CD14-positive monocyte (primary cell): ENCODE measurements around the gene PPEF1. TPM values are rescaled to one million over a fixed set of nuclear protein-coding genes. Genes with fewer than 3 reads are reported as not detected.
A peak's percentile ranks its signal among the peaks of the same experiment; 100 is the strongest.

Source experiments
- DNase-seq, 3 donors: peaks; one replicate each; pipeline ENCODE4 v3.0.0-alpha.2; 2011 to 2022
- H2AFZ ChIP-seq: 2 replicates; pipeline ENCODE4 v1.6.0; 2012; ENCODE audit warnings: mild to moderate bottlenecking, low read depth, low read length, inconsistent platforms; ENCODE audit not compliant: insufficient read depth, poor library complexity, severe bottlenecking
- H3K27ac ChIP-seq, 2 donors: 1 replicate in 1 of 2; 2 replicates in 1 of 2; pipeline ENCODE4 v1.5.1; 2012 to 2013; ENCODE audit warnings: low read length in 2 of 2, control low read depth in 1 of 2, inconsistent platforms in 1 of 2, low read depth in 1 of 2, mild to moderate bottlenecking in 1 of 2
- H3K27me3 ChIP-seq, 2 donors: one replicate each; pipeline versions ENCODE4 v1.6.0 to v1.6.1; 2011 to 2013; ENCODE audit warnings: low read length in 2 of 2; ENCODE audit not compliant: control insufficient read depth in 2 of 2, insufficient read depth in 2 of 2
- H3K36me3 ChIP-seq, 2 donors: replicated peaks in 1 of 2; 1 replicate in 1 of 2; 2 replicates in 1 of 2; pipeline versions ENCODE4 v1.5.1 to v1.6.1; 2012 to 2013; ENCODE audit warnings: low read length in 2 of 2, control low read depth in 1 of 2, inconsistent platforms in 1 of 2, mild to moderate bottlenecking in 1 of 2; ENCODE audit not compliant: insufficient read depth in 2 of 2, control insufficient read depth in 1 of 2
- H3K4me1 ChIP-seq, 2 donors: 1 replicate in 1 of 2; 2 replicates in 1 of 2; pipeline versions ENCODE4 v1.5.1 to v1.6.1; 2012 to 2013; ENCODE audit warnings: low read length in 2 of 2, control low read depth in 1 of 2, inconsistent platforms in 1 of 2, mild to moderate bottlenecking in 1 of 2, moderate library complexity in 1 of 2; ENCODE audit not compliant: insufficient read depth in 2 of 2, control insufficient read depth in 1 of 2
- H3K4me2 ChIP-seq: replicated peaks from 2 replicates; pipeline ENCODE3; 2012; ENCODE audit warnings: low read length, moderate library complexity, mild to moderate bottlenecking; ENCODE audit not compliant: poor library complexity, severe bottlenecking; ENCODE audit errors: extremely low read depth
- H3K4me3 ChIP-seq, 3 experiments: fragments of 200-600 bp in 1 of 3; sonication (generic) in 1 of 3; replicated peaks in 1 of 3; 1 replicate in 2 of 3; 2 replicates in 1 of 3; pipeline ENCODE4 v1.5.1; 2011 to 2013; ENCODE audit warnings: low read length in 3 of 3, mild to moderate bottlenecking in 3 of 3, control low read depth in 2 of 3, low read depth in 2 of 3, inconsistent platforms in 1 of 3, moderate library complexity in 1 of 3
- H3K79me2 ChIP-seq: 2 replicates; pipeline ENCODE4 v1.6.0; 2012; ENCODE audit warnings: mild to moderate bottlenecking, control low read depth, inconsistent platforms, low read length, moderate library complexity; ENCODE audit not compliant: insufficient read depth
- H3K9ac ChIP-seq: 2 replicates; pipeline ENCODE4 v1.6.0; 2017; ENCODE audit warnings: low read length, mild to moderate bottlenecking; ENCODE audit not compliant: insufficient read depth, poor library complexity, severe bottlenecking
- H3K9me3 ChIP-seq, 2 donors: replicated peaks in 1 of 2; 1 replicate in 1 of 2; 2 replicates in 1 of 2; pipeline versions ENCODE4 v1.5.1 to v1.6.1; 2012 to 2013; ENCODE audit warnings: low read length in 2 of 2, control low read depth in 1 of 2; ENCODE audit not compliant: control insufficient read depth in 1 of 2, insufficient read depth in 1 of 2
- H4K20me1 ChIP-seq: 2 replicates; pipeline ENCODE4 v1.6.0; 2012; ENCODE audit warnings: mild to moderate bottlenecking, low read length, control low read depth, moderate library complexity; ENCODE audit not compliant: insufficient read depth
- H3K27ac Mint-ChIP-seq, 7 donors: one replicate each; pipeline ENCODE4 v1.8.0; 2020; ENCODE audit warnings: mild to moderate bottlenecking in 7 of 7, mixed read lengths in 7 of 7, moderate library complexity in 6 of 7, inconsistent platforms in 2 of 7
- H3K27me3 Mint-ChIP-seq, 3 donors: one replicate each; pipeline ENCODE4 v1.8.0; 2021 to 2022; ENCODE audit warnings: low read depth in 3 of 3, mild to moderate bottlenecking in 3 of 3, mixed read lengths in 3 of 3, moderate library complexity in 3 of 3, inconsistent platforms in 1 of 3
- H3K36me3 Mint-ChIP-seq, 2 donors: one replicate each; pipeline ENCODE4 v1.8.0; 2020; ENCODE audit warnings: mixed read lengths in 2 of 2, inconsistent platforms in 1 of 2, mild to moderate bottlenecking in 1 of 2
- H3K4me1 Mint-ChIP-seq: one replicate; pipeline ENCODE4 v1.8.0; 2020; ENCODE audit warnings: mild to moderate bottlenecking, mixed read lengths
- H3K4me3 Mint-ChIP-seq, 2 donors: one replicate each; pipeline ENCODE4 v1.8.0; 2020; ENCODE audit warnings: mild to moderate bottlenecking in 2 of 2, mixed read lengths in 2 of 2, moderate library complexity in 1 of 2
- H3K9me3 Mint-ChIP-seq, 7 donors: one replicate each; pipeline ENCODE4 v1.8.0; 2020 to 2022; ENCODE audit warnings: mixed read lengths in 7 of 7, mild to moderate bottlenecking in 6 of 7, moderate library complexity in 6 of 7, inconsistent platforms in 2 of 7
- WGBS: methylation state at CpG from one replicate; pipeline ENCODE4 v1.1.5; 2013; ENCODE audit warnings: missing lambda C conversion rate; ENCODE audit not compliant: insufficient coverage; 5-methylcytosine and 5-hydroxymethylcytosine counted together
- intact Hi-C, 2 donors: fragments of 100-400 bp; cut with micrococcal nuclease; formaldehyde crosslinking; loops; one replicate each; pipeline versions ENCODE4 v1.15.0 to v1.15.1; 2023
- polyA plus RNA-seq, 3 donors: library from polyadenylated mRNA; depleted of rRNA in 1 of 3; unstranded in 2 of 3; stranded (reverse) in 1 of 3; fragments of 300-500 nt in 2 of 3; fragments of >200 nt in 1 of 3; fragmentation: Illumina TruSeq in 2 of 3; gene quantifications; 1 replicate in 2 of 3; 2 replicates in 1 of 3; pipeline ENCODE4 v1.2.3, GENCODE V29; 2012 to 2021
- TF ChIP-seq, protein P1 (sequence below): fragments of 200-600 bp; IDR thresholded peaks from one replicate; pipeline ENCODE4 v1.8.0; 2022; ENCODE audit warnings: antibody characterized with exemption, mild to moderate bottlenecking

The PPEF1 gene
- polyA plus RNA-seq, 3 donors: 0.26 to 0.32 TPM; not detected in 1

DNA sequence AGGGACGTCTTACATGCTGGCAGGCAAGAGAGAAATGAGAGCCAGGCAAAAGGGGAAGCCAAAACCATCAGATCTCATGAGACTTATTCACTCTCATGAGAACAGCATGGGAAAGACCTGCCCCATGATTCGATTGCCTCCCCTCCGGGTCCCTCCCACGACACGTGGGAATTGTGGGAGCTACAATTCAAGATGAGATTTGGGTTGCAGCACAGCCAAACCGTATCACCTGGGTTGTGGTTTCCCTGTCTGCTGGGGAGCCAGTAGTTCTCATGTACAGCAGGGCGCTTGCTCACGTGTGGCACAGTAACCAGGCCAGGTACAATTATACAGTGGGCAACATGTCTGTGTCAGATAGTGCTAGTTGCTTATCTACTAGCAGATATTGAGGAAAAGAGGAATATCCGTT is 24.5 kb upstream of the PPEF1 start:
- H3K27me3 Mint-ChIP-seq: peaks cover 0 to 10% (median 4%) of the 10 kb centered on the region in 3 donors
- TF ChIP-seq, protein P1, sequence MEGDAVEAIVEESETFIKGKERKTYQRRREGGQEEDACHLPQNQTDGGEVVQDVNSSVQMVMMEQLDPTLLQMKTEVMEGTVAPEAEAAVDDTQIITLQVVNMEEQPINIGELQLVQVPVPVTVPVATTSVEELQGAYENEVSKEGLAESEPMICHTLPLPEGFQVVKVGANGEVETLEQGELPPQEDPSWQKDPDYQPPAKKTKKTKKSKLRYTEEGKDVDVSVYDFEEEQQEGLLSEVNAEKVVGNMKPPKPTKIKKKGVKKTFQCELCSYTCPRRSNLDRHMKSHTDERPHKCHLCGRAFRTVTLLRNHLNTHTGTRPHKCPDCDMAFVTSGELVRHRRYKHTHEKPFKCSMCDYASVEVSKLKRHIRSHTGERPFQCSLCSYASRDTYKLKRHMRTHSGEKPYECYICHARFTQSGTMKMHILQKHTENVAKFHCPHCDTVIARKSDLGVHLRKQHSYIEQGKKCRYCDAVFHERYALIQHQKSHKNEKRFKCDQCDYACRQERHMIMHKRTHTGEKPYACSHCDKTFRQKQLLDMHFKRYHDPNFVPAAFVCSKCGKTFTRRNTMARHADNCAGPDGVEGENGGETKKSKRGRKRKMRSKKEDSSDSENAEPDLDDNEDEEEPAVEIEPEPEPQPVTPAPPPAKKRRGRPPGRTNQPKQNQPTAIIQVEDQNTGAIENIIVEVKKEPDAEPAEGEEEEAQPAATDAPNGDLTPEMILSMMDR: no peak
- WGBS: 44% methylated on average over 1 of the region's 9 CpGs
- Histone ChIP-seq H3K4me2 (no peak overlapping the region), H4K20me1 (no peaks in the 10 kb centered on the region), H3K4me1 (peaks cover 23 to 29% of the 10 kb centered on the region in 2 donors), H3K9me3 (no peaks in the 10 kb centered on the region), H3K36me3 (no peaks in the 10 kb centered on the region), H3K27ac (no peak overlapping the region), H3K79me2 (no peaks in the 10 kb centered on the region), H2AFZ (no peak overlapping the region), H3K27me3 (no peaks in the 10 kb centered on the region), H3K4me3 (no peak overlapping the region), H3K9ac (no peak overlapping the region)
- peaks cover 0 to 2% (median 0%) of the 10 kb centered on the region in 7 donors for H3K9me3 Mint-ChIP-seq
- H3K27ac Mint-ChIP-seq: no peak overlapping the region
- intact Hi-C loops: no loop called here
- DNase-seq: peak in 2 of 3 donors; percentile 15 to 26
- H3K36me3 Mint-ChIP-seq: peaks cover 0 to 1% of the 10 kb centered on the region in 2 donors
- peaks cover 28% of the 10 kb centered on the region for H3K4me1 Mint-ChIP-seq
- no peak overlapping the region for H3K4me3 Mint-ChIP-seq

DNA sequence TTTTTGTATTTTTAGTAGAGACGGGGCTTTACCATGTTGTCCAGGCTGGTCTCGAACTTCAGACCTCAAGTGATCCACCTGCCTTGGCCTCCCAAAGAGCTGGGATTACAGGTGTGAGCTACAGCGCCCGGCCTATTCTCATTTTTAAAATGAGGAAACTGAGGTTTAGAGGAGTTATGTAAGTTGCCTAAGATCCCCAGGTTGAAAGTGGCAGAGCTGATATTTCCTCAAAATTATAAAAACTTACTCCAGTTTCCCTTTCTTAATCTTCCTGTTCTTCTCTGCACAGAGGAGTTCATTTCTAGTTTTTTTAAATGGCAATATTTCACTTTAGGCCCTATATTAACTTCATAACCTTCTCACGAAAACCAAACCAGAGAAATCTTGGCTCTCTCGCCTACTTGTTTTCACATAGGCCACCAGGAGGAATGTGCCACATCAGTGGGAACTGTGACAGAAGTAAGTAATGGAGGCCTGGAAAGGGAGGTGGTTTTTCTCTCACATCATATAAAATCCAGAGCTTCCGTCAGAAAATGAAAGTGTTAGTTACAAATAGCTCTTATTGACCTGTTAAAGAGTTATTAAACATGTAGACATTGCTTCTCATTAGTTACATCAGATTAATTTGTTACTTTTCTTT is 19.5 kb upstream of the PPEF1 start:
- Histone ChIP-seq H3K36me3 (no peaks in the 10 kb centered on the region), H2AFZ (no peak overlapping the region), H3K4me1 (peaks cover 43 to 49% of the 10 kb centered on the region in 2 donors), H3K79me2 (no peaks in the 10 kb centered on the region), H4K20me1 (no peaks in the 10 kb centered on the region), H3K9ac (no peak overlapping the region), H3K27me3 (no peaks in the 10 kb centered on the region), H3K4me3 (peak overlapping the region in 2 of 3 experiments; percentile 30 to 41), H3K4me2 (peak overlapping the region; percentile 56), H3K27ac (peak overlapping the region; percentile 32 to 71), H3K9me3 (no peaks in the 10 kb centered on the region)
- no CpG with 5 or more reads among the region's 7 CpGs for whole genome bisulfite sequencing
- peak in 2 of 3 donors; percentile 52 to 53 for DNase-seq
- Mint-ChIP-seq H3K4me3 (peak overlapping the region; percentile 50 to 71), H3K4me1 (peaks cover 48% of the 10 kb centered on the region), H3K27ac (peak overlapping the region; percentile 80 to 93 (median 88)), H3K27me3 (peaks cover 0 to 7% (median 2%) of the 10 kb centered on the region in 3 donors), H3K36me3 (no peaks in the 10 kb centered on the region), H3K9me3 (no peaks in the 10 kb centered on the region)
- TF ChIP-seq, protein P1: no peak
- intact Hi-C loops: no loop called here
